CD14-positive monocyte (primary cell): Measurements from ENCODE around the gene ZNF473. TPM values are rescaled to one million over a fixed set of nuclear protein-coding genes. Genes with fewer than 3 reads are reported as not detected.

Experiments used
- DNase-seq, 3 donors: peaks; one replicate each; pipeline ENCODE4 v3.0.0-alpha.2; 2011 to 2022
- H2AFZ ChIP-seq: 2 replicates; pipeline ENCODE4 v1.6.0; 2012; ENCODE audit warnings: mild to moderate bottlenecking, low read depth, low read length, inconsistent platforms; ENCODE audit not compliant: insufficient read depth, poor library complexity, severe bottlenecking
- H3K27ac ChIP-seq, 2 donors: 1 replicate in 1 of 2; 2 replicates in 1 of 2; pipeline ENCODE4 v1.5.1; 2012 to 2013; ENCODE audit warnings: low read length in 2 of 2, control low read depth in 1 of 2, inconsistent platforms in 1 of 2, low read depth in 1 of 2, mild to moderate bottlenecking in 1 of 2
- H3K27me3 ChIP-seq, 2 donors: one replicate each; pipeline versions ENCODE4 v1.6.0 to v1.6.1; 2011 to 2013; ENCODE audit warnings: low read length in 2 of 2; ENCODE audit not compliant: control insufficient read depth in 2 of 2, insufficient read depth in 2 of 2
- H3K36me3 ChIP-seq, 2 donors: replicated peaks in 1 of 2; 1 replicate in 1 of 2; 2 replicates in 1 of 2; pipeline versions ENCODE4 v1.5.1 to v1.6.1; 2012 to 2013; ENCODE audit warnings: low read length in 2 of 2, control low read depth in 1 of 2, inconsistent platforms in 1 of 2, mild to moderate bottlenecking in 1 of 2; ENCODE audit not compliant: insufficient read depth in 2 of 2, control insufficient read depth in 1 of 2
- H3K4me1 ChIP-seq, 2 donors: 1 replicate in 1 of 2; 2 replicates in 1 of 2; pipeline versions ENCODE4 v1.5.1 to v1.6.1; 2012 to 2013; ENCODE audit warnings: low read length in 2 of 2, control low read depth in 1 of 2, inconsistent platforms in 1 of 2, mild to moderate bottlenecking in 1 of 2, moderate library complexity in 1 of 2; ENCODE audit not compliant: insufficient read depth in 2 of 2, control insufficient read depth in 1 of 2
- H3K4me2 ChIP-seq: replicated peaks from 2 replicates; pipeline ENCODE3; 2012; ENCODE audit warnings: low read length, moderate library complexity, mild to moderate bottlenecking; ENCODE audit not compliant: poor library complexity, severe bottlenecking; ENCODE audit errors: extremely low read depth
- H3K4me3 ChIP-seq, 3 experiments: fragments of 200-600 bp in 1 of 3; sonication (generic) in 1 of 3; replicated peaks in 1 of 3; 1 replicate in 2 of 3; 2 replicates in 1 of 3; pipeline ENCODE4 v1.5.1; 2011 to 2013; ENCODE audit warnings: low read length in 3 of 3, mild to moderate bottlenecking in 3 of 3, control low read depth in 2 of 3, low read depth in 2 of 3, inconsistent platforms in 1 of 3, moderate library complexity in 1 of 3
- H3K79me2 ChIP-seq: 2 replicates; pipeline ENCODE4 v1.6.0; 2012; ENCODE audit warnings: mild to moderate bottlenecking, control low read depth, inconsistent platforms, low read length, moderate library complexity; ENCODE audit not compliant: insufficient read depth
- H3K9ac ChIP-seq: 2 replicates; pipeline ENCODE4 v1.6.0; 2017; ENCODE audit warnings: low read length, mild to moderate bottlenecking; ENCODE audit not compliant: insufficient read depth, poor library complexity, severe bottlenecking
- H3K9me3 ChIP-seq, 2 donors: replicated peaks in 1 of 2; 1 replicate in 1 of 2; 2 replicates in 1 of 2; pipeline versions ENCODE4 v1.5.1 to v1.6.1; 2012 to 2013; ENCODE audit warnings: low read length in 2 of 2, control low read depth in 1 of 2; ENCODE audit not compliant: control insufficient read depth in 1 of 2, insufficient read depth in 1 of 2
- H4K20me1 ChIP-seq: 2 replicates; pipeline ENCODE4 v1.6.0; 2012; ENCODE audit warnings: mild to moderate bottlenecking, low read length, control low read depth, moderate library complexity; ENCODE audit not compliant: insufficient read depth
- H3K27ac Mint-ChIP-seq, 7 donors: one replicate each; pipeline ENCODE4 v1.8.0; 2020; ENCODE audit warnings: mild to moderate bottlenecking in 7 of 7, mixed read lengths in 7 of 7, moderate library complexity in 6 of 7, inconsistent platforms in 2 of 7
- H3K27me3 Mint-ChIP-seq, 3 donors: one replicate each; pipeline ENCODE4 v1.8.0; 2021 to 2022; ENCODE audit warnings: low read depth in 3 of 3, mild to moderate bottlenecking in 3 of 3, mixed read lengths in 3 of 3, moderate library complexity in 3 of 3, inconsistent platforms in 1 of 3
- H3K36me3 Mint-ChIP-seq, 2 donors: one replicate each; pipeline ENCODE4 v1.8.0; 2020; ENCODE audit warnings: mixed read lengths in 2 of 2, inconsistent platforms in 1 of 2, mild to moderate bottlenecking in 1 of 2
- H3K4me1 Mint-ChIP-seq: one replicate; pipeline ENCODE4 v1.8.0; 2020; ENCODE audit warnings: mild to moderate bottlenecking, mixed read lengths
- H3K4me3 Mint-ChIP-seq, 2 donors: one replicate each; pipeline ENCODE4 v1.8.0; 2020; ENCODE audit warnings: mild to moderate bottlenecking in 2 of 2, mixed read lengths in 2 of 2, moderate library complexity in 1 of 2
- H3K9me3 Mint-ChIP-seq, 7 donors: one replicate each; pipeline ENCODE4 v1.8.0; 2020 to 2022; ENCODE audit warnings: mixed read lengths in 7 of 7, mild to moderate bottlenecking in 6 of 7, moderate library complexity in 6 of 7, inconsistent platforms in 2 of 7
- CTCF ChIP-seq: fragments of 200-600 bp; IDR thresholded peaks from one replicate; pipeline ENCODE4 v1.8.0; 2022; ENCODE audit warnings: antibody characterized with exemption, mild to moderate bottlenecking
- WGBS: methylation state at CpG from one replicate; pipeline ENCODE4 v1.1.5; 2013; ENCODE audit warnings: missing lambda C conversion rate; ENCODE audit not compliant: insufficient coverage; 5-methylcytosine and 5-hydroxymethylcytosine counted together
- intact Hi-C, 2 donors: fragments of 100-400 bp; cut with micrococcal nuclease; formaldehyde crosslinking; loops; one replicate each; pipeline versions ENCODE4 v1.15.0 to v1.15.1; 2023
- polyA plus RNA-seq, 3 donors: library from polyadenylated mRNA; depleted of rRNA in 1 of 3; unstranded in 2 of 3; stranded (reverse) in 1 of 3; fragments of 300-500 nt in 2 of 3; fragments of >200 nt in 1 of 3; fragmentation: Illumina TruSeq in 2 of 3; gene quantifications; 1 replicate in 2 of 3; 2 replicates in 1 of 3; pipeline ENCODE4 v1.2.3, GENCODE V29; 2012 to 2021

The ZNF473 gene
- polyA plus RNA-seq, 3 donors = 0.73 to 2.3 (median 1.6) TPM

- peaks cover 42 to 55% (median 47%) of the 10 kb centered on the region in 7 donors for H3K9me3 Mint-ChIP-seq
- no peaks in the 10 kb centered on the region for H3K27me3 ChIP-seq
- TF ChIP-seq CTCF = no peak
- peak overlapping the region in 2 of 7 donors; percentile 24 to 50 for H3K27ac Mint-ChIP-seq
- H3K9me3 ChIP-seq = peaks cover 44 to 46% of the 10 kb centered on the region in 2 donors
- no peaks in the 10 kb centered on the region for H4K20me1 ChIP-seq
- H2AFZ ChIP-seq = no peak overlapping the region
- peaks cover 0 to 5% (median 3%) of the 10 kb centered on the region in 3 donors for H3K27me3 Mint-ChIP-seq
- peaks cover 58 to 69% of the 10 kb centered on the region in 2 donors for H3K36me3 ChIP-seq
- H3K4me3 Mint-ChIP-seq = no peak overlapping the region
- DNase-seq = no peak
- H3K4me1 ChIP-seq = no peaks in the 10 kb centered on the region
- intact Hi-C loops = no loop called here
- no peak overlapping the region for H3K4me3 ChIP-seq
- WGBS = no CpG with 5 or more reads among the region's 7 CpGs
- H3K9ac ChIP-seq = no peak overlapping the region
- no peak overlapping the region for H3K4me2 ChIP-seq
- peaks cover 71 to 72% of the 10 kb centered on the region in 2 donors for H3K36me3 Mint-ChIP-seq
- peaks cover 2% of the 10 kb centered on the region for H3K4me1 Mint-ChIP-seq
- no peak overlapping the region for H3K27ac ChIP-seq
- H3K79me2 ChIP-seq = no peaks in the 10 kb centered on the region
Measured at GRCh38 chr19:50044922-50045321, 19.1 kb downstream of the ZNF473 start.

- Histone ChIP-seq H3K4me3 (no peak overlapping the region), H3K9ac (no peak overlapping the region), H4K20me1 (no peaks in the 10 kb centered on the region), H3K27me3 (no peaks in the 10 kb centered on the region), H2AFZ (no peak overlapping the region), H3K27ac (no peak overlapping the region), H3K9me3 (peaks cover 44 to 46% of the 10 kb centered on the region in 2 donors), H3K4me1 (peaks cover 12 to 13% of the 10 kb centered on the region in 2 donors), H3K79me2 (no peaks in the 10 kb centered on the region), H3K4me2 (no peak overlapping the region), H3K36me3 (peaks cover 40 to 49% of the 10 kb centered on the region in 2 donors)
- WGBS = 94% methylated on average over 5 of the region's 14 CpGs
- H3K27me3 Mint-ChIP-seq = peaks cover 4 to 15% (median 4%) of the 10 kb centered on the region in 3 donors
- H3K4me1 Mint-ChIP-seq = peaks cover 17% of the 10 kb centered on the region
- H3K36me3 Mint-ChIP-seq = peaks cover 51 to 53% of the 10 kb centered on the region in 2 donors
- H3K9me3 Mint-ChIP-seq = peaks cover 40 to 51% (median 46%) of the 10 kb centered on the region in 7 donors
- peak; percentile 73 for TF ChIP-seq CTCF
- peak in 2 of 3 donors; percentile 26 to 27 for DNase-seq
- peak overlapping the region in 1 of 7 donors; percentile 19 for H3K27ac Mint-ChIP-seq
- intact Hi-C loops = no loop called here
- no peak overlapping the region for H3K4me3 Mint-ChIP-seq
Measured at GRCh38 chr19:50046649-50047503, 21.1 kb downstream of the ZNF473 start.
